ENCODE data around the gene IP6K1.
"Not testable (repeated sequence)": the region's sequence is repeated elsewhere in the genome, so short reads cannot be mapped to it uniquely, and the experiment has no call there.

IP6K1 gene

GRCh38 chr3:49786357-49787181, at the start of gene IP6K1:
Gene IP6K1, minus strand, starts transcription at chr3:49786542. Its CDS starts 38,502 bp downstream, at chr3:49748040.
- DNase-seq, result peak; percentile 99 to 100

DNA sequence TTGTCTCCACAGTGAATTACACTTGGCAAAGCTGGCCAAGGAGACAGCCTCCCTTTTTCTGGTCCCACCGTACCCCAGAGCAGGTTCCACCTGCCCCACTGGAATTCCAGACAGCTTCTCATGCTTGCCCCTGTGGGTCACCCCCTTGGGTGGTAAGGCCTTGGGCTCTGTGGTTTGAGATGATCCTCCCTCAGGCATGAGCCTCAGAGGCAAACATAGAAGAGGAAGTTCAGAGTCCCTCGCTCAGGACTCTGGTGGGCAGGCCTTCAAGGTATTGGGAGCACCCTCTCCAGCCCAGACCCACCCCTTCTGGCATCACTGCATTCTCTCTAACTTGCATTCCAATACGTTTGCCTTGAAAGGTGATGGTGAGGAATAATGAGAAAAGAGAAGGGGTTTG, 45.0 kb upstream of the IP6K1 start:
- DNase-seq, result no peak

DNA sequence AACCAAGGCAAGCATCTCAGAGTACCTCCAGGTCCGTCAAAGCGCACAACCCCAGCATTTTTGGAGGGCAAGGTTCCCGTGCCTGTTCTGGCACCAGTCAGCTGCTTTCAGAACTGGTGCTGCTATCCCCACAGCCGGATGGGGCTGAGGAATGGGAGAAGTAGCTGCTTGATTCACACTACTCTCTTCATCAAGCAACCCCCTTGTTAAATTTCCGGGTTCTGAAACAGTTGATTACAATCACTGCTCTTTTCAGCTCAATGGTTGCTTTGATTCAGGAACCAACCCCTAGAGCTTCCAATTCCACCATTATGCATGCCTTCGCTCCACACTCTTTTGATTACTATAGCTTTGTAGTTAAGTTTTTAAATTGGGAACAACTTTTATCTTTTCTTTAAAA, 39.7 kb upstream of the IP6K1 start:
- no peak for DNase-seq

GRCh38 chr3:49823131-49823530, 36.8 kb upstream of the IP6K1 start:
- not testable (repeated sequence) for DNase-seq

- DNase-seq, result no peak
Observed at GRCh38 chr3:49813497-49814174, 27.3 kb upstream of the IP6K1 start, which contains the start of gene UBA7. Gene UBA7, minus strand, starts transcription at chr3:49813953. Its CDS starts 166 bp downstream, at chr3:49813787.

- no peak for DNase-seq
Observed at GRCh38 chr3:49812916-49813496, 26.7 kb upstream of the IP6K1 start.

DNA sequence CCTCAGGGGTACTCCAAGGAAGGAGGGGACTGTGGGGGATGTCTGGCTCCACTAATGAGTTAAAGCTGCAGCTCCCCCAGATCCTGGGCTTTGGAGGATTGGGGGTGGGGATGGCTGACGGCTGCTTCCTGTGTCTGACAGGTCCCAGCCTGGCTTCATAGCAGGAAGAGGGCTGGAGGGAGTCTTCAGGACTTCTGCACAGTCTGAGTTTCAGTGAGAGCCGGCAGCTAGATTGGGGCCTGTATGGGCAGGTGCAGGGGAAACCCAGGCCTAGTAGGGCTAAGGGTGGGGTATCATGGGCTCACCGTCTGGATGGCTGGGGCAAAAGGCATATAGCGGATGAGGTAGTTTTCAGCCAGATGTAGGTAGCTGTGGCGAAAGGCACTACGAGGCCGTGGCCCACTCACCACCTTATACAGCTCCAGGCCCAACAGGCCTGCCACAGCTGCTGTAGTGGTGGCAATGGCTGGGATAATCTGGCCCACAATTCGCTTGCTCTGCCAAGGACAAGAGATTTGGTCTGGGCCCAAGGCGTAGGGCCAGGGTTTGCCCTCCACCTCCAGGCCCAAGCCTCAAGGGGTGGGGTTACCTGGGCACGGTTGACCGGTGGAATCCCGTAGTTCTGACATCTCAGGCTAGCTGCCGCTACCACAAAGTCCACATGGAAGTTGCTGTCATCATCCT, 21.2 kb upstream of the IP6K1 start:
- DNase-seq, result no peak

DNA sequence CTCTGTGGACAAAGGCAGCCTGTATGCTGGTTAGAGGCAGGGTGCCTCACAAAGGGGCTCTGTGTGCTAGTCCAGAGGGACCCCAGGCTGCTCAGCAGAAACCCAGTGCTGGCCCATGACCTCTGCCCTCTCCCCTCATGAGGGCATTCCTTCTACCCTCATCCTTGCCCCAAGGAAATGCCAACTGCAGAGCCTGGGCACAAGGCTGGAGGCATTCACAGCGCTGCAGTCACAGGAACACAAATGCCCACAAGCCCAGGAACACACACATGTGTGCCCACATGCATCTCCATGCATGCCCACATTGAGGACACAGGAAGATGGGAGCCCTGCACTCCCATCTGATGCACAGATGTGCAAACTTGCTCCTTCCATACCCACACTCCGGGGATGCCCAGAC, 20.5 kb upstream of the IP6K1 start:
- no peak for DNase-seq

- no peak for DNase-seq
Observed at GRCh38 chr3:49805897-49806701, 19.8 kb upstream of the IP6K1 start.

- no peak for DNase-seq
Observed at GRCh38 chr3:49805367-49805782, 19.0 kb upstream of the IP6K1 start.

DNA sequence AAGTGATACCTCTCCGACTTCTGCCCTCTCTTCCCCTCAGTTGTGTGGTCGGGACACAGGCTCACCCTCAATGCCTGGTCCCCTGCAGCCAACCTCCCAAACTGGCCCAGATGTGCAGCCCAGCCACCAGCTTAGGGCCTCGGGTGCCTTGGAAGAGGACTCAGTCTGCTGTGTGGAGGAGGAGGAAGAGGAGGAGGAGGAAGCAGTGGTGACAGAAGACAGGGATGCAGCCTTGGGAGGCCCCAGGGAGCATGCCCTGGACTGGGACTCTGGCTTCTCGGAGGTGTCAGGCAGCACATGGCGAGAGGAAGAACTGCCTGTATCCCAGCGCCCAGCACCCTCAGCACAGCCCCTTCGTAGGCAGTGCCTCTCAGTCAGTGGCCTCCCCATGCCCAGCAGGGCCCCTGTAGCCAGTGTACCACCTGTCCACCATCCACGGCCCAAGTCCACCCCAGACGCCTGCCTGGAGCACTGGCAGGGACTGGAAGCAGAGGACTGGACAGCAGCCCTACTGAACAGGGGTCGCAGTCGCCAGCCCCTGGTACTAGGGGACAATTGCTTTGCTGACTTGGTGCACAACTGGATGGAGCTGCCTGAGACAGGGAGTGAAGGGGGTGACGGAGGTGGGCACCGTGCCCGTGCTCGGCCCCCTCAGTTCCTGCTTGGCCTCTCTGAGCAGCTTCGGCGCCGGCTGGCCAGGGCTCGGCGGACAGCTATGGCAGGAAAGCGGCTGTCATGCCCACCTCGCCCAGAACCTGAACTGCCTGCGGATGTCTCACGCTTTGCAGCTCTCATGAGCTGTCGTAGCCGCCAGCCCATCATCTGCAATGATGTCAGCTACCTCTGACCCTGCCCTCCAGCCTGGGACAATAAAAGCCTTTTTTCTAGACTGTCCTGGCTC, 18.0 kb upstream of the IP6K1 start:
- DNase-seq, result no peak

DNA sequence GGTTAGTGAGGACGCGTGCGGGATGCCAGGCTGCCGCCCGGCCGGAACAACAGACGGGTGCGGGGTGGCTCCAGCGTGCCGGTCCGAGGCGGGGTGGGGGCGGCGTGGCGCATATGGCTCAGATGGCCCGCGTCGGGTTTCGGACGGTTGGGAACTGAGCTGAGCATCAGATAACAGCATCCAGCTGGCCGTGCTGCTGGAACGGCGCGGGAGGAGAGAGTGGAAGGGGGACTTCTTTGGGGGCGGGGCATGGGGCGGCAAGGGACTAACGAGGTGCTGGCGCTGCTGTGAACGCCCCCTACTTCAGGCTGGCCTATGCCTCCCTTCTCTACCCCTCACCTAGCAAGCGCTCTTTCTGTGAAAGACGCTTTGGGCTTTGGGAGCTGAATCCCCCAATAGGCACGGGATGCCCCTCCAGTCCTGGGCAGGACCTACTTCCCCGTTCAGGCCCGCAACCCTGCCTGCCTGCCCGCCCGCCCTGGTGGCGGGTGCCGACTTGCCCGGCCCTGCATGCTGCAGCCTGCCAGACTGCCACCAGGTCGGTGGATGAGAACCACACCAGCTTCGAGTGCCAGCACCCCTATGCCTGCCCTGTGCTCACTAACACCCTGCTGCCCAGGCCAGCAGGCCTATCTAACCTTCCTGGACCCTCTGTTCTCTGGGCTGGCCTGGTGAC, 17.3 kb upstream of the IP6K1 start:
- peak in 1 of 2 experiments; percentile 31 for DNase-seq

GRCh38 chr3:49802719-49803464, 16.6 kb upstream of the IP6K1 start, which contains the start of gene INKA1:
Gene INKA1, plus strand, starts transcription at chr3:49803261. Its CDS starts 132 bp downstream, at chr3:49803393.
- peak; percentile 83 to 85 for DNase-seq

DNA sequence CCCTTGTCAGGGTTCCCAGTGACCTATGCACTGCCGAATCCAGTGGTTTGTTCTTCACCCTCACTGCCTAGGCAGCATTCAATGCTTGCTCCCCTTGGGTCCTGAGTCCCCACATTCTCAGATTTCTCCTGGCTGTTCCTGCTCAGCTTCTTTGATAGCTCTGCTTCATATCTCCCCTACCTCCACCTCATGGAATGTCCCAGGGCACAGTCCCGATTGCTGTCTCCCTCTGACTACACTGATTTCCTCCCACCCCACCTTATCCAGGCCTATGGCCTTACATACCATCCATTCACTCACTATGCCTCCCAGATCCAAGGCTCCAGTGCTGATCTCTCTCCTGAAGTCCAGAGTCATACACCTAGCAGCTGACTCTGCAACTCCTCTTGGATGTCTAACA, 14.8 kb upstream of the IP6K1 start:
- no peak for DNase-seq

GRCh38 chr3:49799761-49800160, 13.4 kb upstream of the IP6K1 start, which contains the start of gene CDHR4:
Gene CDHR4, minus strand, starts transcription at chr3:49799873. Its CDS starts 61 bp downstream, at chr3:49799812.
- DNase-seq, result no peak

DNA sequence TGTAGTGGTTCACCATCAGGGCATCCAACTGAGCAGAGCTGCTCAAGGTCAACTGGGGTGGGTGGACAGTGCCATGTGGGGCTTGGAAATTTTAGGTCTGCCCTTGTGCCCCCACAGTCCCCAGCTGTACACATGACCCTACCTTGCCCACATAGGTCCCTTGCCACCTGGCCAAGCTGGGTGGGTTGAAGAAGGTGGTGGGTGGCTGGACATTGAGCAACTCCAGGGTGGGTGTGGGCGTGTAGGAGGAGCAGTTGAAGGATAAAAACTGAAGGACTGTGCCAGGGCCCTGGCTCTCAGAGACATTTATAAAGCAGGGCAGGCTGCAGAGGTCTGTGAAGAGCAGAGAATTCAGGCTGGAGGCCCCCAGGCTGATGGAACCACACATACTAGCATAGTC, 12.8 kb upstream of the IP6K1 start:
- DNase-seq, result no peak

- DNase-seq, result no peak
Observed at GRCh38 chr3:49794926-49795905, 8.9 kb upstream of the IP6K1 start.

- no peak for DNase-seq
Observed at GRCh38 chr3:49794431-49794830, 8.1 kb upstream of the IP6K1 start.

Measured in activated CD4-positive, alpha-beta T cell treated with anti-CD3 and anti-CD28 coated beads, Interleukin-2, amount 50 U/mL, for 4 hours (primary cell).